Measurements from ENCODE around the gene MCFD2.

- TF ChIP-seq CTCF (IDR thresholded peaks at IDR 0.05) (no peak), EP300 (IDR thresholded peaks at IDR 0.05) (peak in 1 of 2 donors; percentile 51)
These were observed 56.9 kb downstream of the MCFD2 start for GRCh38 chr2:46858702-46859090.
